GM18505 (cell line): Measurements from ENCODE around the gene BLTP3A.
"Not testable (repeated sequence)": the region's sequence is repeated elsewhere in the genome, so short reads cannot be mapped to it uniquely, and the experiment has no call there.

Experiments
- ATAC-seq: cut with Tn5 transposase; IDR thresholded peaks from one replicate; pipeline ENCODE4 v1.9.1; 2021; ENCODE audit not compliant: unreplicated experiment
- POLR2A ChIP-seq: IDR thresholded peaks from 4 replicates; pipeline ENCODE4 v1.6.1; 2011; ENCODE audit warnings: borderline replicate concordance; ENCODE audit not compliant: insufficient read depth, insufficient read length; ENCODE audit errors: extremely low read depth

The BLTP3A gene

DNA sequence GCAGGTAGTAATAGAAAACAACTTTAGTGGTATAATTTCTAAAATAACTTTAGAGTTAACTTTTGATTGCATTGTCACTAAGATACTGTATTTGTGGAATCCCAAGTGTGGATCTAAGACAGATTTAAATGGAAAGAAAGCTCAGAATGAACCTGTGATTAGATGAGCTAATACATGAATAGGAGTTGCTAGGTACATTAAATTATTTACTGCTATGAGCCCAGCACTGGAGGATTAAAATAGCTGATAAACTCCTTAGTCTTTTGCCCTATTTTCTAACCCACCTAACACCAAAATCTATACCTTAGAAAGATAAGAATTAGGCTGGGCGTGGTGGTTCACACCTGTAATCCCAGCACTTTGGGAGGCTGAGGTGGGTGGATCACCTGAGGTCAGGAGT lies 23.7 kb upstream of the BLTP3A start:
- no peak for TF ChIP-seq POLR2A
- no peak for ATAC-seq

DNA sequence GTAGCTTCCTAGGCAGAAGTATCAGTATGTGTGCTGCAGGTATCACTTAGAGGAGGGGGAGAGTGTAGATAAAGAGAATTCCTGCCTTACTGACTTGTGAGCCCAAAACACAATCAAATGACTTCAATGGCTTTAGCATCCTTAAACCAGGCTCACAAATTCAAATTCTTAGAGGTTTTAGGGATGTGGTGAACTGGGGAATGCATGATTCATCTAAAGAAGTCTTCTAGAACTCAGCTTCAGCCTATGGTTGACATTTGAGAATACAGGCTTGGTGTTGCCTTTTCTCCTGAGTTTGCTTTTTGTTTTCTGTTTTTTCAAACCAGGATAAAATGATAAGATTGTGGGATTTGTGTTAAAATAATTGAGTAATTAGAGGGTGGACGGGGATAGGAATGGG lies 20.2 kb upstream of the BLTP3A start:
- ATAC-seq: no peak

DNA sequence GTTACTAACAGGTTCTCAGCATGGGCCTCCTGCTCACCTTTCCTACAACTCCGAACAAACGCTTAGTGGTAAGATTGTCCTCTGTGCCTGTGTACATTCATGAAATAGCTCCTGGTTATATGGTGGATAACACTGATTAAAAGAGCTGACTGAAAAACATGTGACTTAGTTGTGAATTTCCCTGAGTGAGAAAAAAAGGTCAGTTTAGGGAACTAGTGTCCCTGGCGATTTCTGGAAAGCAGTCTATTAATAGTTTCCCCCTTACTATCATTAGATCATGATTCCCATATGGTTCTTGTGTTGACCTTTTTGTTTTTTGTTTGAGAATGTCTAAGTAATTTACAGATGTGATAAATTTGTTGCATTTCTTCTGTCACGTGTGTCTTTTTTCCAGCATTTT lies 18.9 kb upstream of the BLTP3A start:
- no peak for ATAC-seq

More for the DNA sequence above, 20.2 kb upstream of the BLTP3A start:
- no peak for TF ChIP-seq POLR2A

DNA sequence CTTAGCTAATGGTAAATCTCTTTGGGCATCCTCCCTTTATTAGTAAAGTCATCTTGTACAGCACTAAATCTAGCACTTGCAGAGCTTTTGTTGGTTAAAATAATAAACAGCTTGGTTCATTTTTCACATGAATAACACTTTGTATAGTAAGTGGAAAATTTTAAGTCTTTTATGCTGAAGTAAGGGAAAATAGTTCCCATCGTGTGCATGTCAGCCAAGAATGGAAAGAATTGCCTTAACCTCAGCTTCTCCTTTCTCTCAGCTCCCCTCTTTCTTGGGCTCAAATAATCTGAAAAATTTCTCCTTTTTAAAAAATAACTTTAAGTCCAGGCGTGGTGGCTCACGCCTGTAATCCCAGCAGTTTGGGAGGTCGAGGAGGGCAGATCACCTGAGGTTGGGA lies 18.0 kb upstream of the BLTP3A start:
- no peak for ATAC-seq
- TF ChIP-seq POLR2A: no peak

More for the DNA sequence above, 18.9 kb upstream of the BLTP3A start:
- TF ChIP-seq POLR2A: no peak

DNA sequence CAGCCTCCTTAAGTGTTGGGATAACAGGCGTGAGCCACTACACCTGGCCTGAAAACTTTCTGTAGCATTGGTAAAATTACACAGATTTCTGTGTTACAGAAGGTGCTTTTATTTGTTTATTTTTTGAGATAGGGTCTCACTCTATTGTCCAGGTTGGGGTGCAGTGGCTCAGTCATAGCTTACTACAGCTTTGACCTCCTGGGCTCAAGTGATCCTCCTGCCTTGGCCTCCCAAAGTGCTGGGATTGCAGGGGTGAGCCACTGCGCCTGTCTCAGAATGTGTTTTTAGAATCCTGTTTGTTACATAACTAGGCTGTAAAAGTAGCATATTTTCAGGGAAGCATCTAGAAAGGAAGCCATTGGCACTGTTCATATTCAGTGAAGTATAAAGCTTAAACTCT lies 16.9 kb upstream of the BLTP3A start:
- ATAC-seq: no peak
- TF ChIP-seq POLR2A: no peak

DNA sequence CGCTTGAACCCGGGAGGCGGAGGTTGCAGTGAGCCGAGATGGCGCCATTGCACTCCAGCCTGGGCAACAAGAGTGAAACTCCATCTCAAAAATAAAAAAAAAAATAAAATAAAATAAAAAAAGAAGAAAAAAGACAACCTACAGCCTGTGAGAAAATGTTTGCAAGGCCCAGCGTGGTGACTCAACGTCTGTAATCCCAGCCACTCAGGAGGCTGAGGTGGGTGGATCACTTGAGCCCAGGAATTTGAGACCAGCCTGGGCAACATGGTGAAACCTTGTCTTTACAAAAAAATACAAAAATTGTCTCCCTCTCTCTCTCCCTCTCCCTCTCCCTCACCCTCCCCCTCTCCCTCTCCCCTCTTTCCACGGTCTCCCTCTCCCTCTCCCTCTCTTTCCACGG lies 6.5 kb upstream of the BLTP3A start:
- not testable (repeated sequence) for ATAC-seq

- ATAC-seq: not testable (repeated sequence)
Measured at GRCh38 chr6:34787152-34787551, 4.7 kb upstream of the BLTP3A start.

- no peak for ATAC-seq
- no peak for TF ChIP-seq POLR2A
Measured at GRCh38 chr6:34788111-34788510, 3.8 kb upstream of the BLTP3A start.

- peak; percentile 24 for ATAC-seq
- no peak for TF ChIP-seq POLR2A
Measured at GRCh38 chr6:34791164-34791700, 651 bp upstream of the BLTP3A start.

- no peak for ATAC-seq
- no peak for TF ChIP-seq POLR2A
Measured at GRCh38 chr6:34792605-34793500, 970 bp downstream of the BLTP3A start.

GRCh38 chr6:34793877-34794276 lies 2.0 kb downstream of the BLTP3A start:
- ATAC-seq: no peak

GRCh38 chr6:34795836-34796425 lies 4.0 kb downstream of the BLTP3A start:
- no peak for TF ChIP-seq POLR2A
- ATAC-seq: no peak

More at GRCh38 chr6:34793877-34794276, 2.0 kb downstream of the BLTP3A start:
- TF ChIP-seq POLR2A: no peak

- no peak for ATAC-seq
- TF ChIP-seq POLR2A: no peak
Measured at GRCh38 chr6:34798057-34798456, 6.2 kb downstream of the BLTP3A start.

- no peak for ATAC-seq
- TF ChIP-seq POLR2A: no peak
Measured at GRCh38 chr6:34799547-34799946, 7.7 kb downstream of the BLTP3A start.
